Frontal cortex (tissue), 4 donors: ENCODE results near the gene RUNDC3A. TPM values are rescaled to one million over a fixed set of nuclear protein-coding genes. Genes with fewer than 3 reads are reported as not detected.

Source experiments
- DNase-seq, 2 donors: peaks; one replicate each; pipeline ENCODE4 v3.0.0; 2012; ENCODE audit warnings: low spot score in 2 of 2
- FAIRE-seq: peaks from 2 replicates; lab custom pipeline; 2012; peaks lifted over from hg19 to GRCh38; lab: Jason Lieb, UNC
- total RNA-seq: library from RNA; depleted of rRNA; stranded (reverse); fragments of >200 nt; gene quantifications from one replicate; pipeline ENCODE4 v1.2.3, GENCODE V29; 2014
- donor health status: control.
- donor health status: control.
- donor health status: control.

Gene RUNDC3A
- total RNA-seq, 1 donor from 2014 or later: 123 TPM

GRCh38 chr17:44282264-44282663 is 26.1 kb upstream of the RUNDC3A start:
- no peak for FAIRE-seq

DNA sequence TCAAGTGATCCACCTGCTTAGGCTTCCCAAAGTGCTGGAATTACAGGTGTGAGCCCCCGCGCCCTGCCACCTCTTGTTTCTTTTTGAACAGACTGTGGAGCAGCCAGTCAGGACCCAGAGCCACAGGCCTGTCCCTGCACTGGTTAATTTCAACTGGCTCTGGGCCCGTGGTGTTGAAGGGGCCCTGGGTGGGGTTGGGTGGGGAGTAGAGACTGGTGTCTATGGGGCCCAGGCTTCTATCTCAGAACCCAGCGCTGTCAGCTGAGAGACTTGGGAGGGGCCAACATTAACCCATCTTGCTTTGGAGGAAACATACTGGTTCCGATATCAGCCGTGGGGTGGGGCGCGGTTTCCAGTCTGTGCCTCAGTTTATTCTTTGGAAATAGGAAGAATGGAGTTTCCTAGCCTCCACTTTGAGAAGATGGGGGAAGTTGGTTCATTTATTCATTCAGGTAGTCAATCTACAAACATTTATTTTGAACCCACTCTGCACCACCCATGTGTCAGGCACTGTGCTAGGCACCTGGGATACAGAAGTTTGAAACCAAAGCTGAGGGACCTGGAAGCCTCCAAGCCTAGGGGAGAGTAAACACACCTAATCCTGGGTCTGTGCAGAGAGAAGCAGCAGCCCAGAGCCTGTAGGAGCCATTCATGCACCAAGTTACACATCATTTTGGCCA is 24.9 kb upstream of the RUNDC3A start:
- no peak for FAIRE-seq
- DNase-seq: no peak

More at GRCh38 chr17:44282264-44282663, 26.1 kb upstream of the RUNDC3A start:
- DNase-seq: no peak

DNA sequence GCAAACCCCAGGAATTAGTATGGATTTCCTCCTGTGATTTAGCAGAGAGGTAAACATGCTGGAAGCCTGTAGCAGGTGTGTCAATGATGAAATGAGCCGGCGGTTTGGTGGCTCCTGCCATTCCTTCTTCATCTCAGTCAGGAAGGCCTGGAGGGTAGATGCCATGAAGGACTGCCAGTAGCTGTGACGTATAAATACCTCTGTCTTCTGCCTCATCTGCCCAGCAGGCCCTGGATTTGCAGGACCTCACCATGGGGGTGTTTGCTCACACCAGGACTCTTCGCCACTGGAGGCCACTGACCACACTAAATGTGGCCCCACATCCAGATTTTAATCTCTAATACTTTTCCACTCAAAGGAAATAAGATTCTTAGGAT is 24.4 kb upstream of the RUNDC3A start:
- DNase-seq (no peak), FAIRE-seq (no peak)

DNA sequence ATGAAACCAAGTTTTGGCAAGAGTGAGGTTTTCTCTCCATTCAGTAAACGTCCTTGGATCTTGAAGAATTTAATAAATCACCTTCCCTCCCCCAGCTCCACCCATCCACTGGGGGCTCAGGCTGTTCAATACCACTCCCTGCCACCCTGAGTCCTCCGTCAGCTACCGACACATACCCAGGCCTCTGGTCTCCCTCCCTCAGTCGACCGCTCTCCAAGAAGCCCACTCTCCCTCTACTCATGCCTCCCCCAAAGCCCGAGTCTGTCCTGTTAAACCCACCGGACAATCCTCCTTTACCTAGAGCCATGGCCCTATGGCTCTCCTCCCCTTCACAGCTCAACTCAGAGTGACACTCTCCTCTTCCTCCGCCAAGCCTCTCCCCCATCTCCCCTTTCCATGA is 20.8 kb upstream of the RUNDC3A start:
- FAIRE-seq: no peak
- DNase-seq: no peak

DNA sequence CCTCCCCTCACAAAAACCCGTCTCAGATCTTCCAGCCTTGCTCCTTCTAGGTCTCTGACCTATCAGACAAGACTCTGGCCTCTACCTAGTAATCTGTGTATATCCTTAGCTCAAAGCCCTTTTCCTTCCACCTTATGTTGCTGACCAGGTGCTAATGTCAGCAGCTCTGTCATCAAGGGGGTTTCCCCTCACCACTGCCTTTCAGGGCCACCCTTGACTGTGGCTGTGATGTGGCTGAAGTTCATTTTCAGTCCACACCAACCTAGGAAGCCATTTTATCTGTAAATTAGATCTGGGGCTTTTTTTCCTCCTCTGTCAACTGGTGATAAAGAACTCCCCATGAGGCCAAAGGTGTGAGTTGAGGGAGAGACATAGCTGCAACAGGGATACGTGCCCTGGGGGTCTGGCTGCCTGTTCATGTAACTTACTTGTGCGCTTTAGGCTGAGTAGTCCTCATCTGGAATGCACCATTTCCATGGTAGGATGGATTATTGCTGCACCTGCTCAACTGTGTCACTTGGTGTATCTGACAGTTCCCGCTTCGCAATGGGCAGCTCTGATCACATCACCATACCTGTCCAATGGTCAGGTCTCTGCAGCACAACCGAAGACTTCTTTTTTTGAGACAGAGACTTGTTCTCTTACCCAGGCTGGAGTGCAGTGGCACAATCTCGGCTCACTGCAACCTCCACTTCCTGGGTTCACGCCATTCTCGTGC is 14.7 kb upstream of the RUNDC3A start:
- FAIRE-seq (no peak), DNase-seq (no peak)

GRCh38 chr17:44297975-44298374 is 10.4 kb upstream of the RUNDC3A start:
- no peak for FAIRE-seq
- DNase-seq: no peak

GRCh38 chr17:44304651-44305050 is 3.8 kb upstream of the RUNDC3A start:
- DNase-seq: no peak
- FAIRE-seq: no peak

DNA sequence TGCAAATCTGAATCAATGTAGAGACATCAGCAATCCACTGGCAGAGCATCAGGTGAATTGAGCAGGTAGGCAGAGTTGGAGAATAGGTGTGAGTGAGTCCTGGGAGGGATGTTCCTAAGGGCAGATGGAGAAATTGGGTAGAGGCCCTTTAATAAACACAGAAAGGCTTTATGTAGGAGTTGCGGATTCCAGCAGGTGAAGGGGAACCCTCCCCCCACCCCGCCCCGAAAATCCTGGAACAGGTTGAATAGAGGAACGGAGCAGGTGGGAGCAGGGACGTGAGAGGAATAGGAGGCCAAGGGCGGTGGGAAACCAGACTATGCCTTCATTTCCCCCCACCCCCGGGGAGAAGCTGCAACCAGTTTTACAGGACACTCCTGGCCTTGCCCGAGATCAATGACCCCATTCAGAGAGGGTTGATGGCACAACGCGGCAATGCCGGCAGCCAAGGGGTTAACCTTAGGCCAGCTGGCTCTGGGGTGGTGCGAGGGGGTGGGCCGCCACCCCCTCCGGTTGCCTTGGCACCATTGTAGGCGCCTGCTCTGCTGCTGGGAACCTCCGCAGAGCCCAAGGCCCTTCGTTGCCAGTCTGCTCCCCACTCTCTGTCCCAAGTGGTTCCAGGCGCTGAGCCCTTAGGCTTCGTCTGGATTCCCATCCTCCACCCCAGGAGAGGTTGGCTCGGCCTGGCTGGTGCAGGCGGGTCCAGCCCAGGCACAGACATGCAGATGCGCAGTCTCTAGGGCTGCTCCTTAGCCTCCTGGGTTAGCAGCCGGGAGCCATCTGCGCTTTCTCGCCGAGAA is 814 bp upstream of the RUNDC3A start:
- FAIRE-seq (no peak), DNase-seq (peak; percentile 71 to 80)

DNA sequence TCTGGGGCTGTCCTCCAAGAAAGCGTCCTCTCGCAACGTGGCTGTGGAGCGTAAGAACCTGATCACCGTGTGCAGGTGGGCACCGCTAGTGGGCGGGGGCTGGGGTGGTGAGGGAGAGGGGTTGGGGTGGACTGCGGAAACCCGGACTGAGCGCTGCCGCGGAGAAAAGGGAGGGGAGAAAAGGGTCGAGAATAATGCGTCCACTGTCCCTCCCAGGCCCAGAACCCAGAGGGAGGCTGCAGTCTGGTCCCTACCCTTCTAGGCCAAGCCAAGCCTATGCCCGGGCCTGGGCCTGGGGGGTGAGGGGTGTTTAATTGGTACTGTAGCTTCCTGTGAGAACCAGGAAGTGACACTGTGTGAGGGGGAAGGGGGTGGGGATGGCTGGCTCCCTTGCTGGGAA is 464 bp downstream of the RUNDC3A start:
- FAIRE-seq (no peak), DNase-seq (peak in 1 of 2 donors; percentile 54)

DNA sequence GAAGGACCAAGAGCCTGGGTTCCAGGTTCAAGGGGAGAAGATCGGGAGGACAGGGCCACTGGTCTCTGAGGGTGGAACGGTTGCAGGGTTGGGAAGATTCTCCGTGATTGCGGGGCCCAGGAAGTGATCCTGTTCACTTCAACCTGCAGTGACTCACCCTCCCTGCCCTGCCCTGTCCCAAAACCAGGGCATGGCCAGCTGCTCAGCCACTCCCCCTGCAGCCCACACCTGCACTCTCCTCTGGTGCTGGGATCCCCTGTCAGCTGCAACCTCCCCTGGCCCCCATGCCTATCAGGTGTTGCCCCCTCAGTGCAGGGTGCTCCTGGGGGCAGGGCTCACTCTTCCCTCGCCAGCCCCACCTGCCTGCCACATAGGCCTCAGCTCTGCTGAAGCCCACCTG is 1.1 kb downstream of the RUNDC3A start:
- no peak for DNase-seq
- no peak for FAIRE-seq

- no peak for DNase-seq
- FAIRE-seq: no peak
Measured at GRCh38 chr17:44310188-44310587, 1.8 kb downstream of the RUNDC3A start.

DNA sequence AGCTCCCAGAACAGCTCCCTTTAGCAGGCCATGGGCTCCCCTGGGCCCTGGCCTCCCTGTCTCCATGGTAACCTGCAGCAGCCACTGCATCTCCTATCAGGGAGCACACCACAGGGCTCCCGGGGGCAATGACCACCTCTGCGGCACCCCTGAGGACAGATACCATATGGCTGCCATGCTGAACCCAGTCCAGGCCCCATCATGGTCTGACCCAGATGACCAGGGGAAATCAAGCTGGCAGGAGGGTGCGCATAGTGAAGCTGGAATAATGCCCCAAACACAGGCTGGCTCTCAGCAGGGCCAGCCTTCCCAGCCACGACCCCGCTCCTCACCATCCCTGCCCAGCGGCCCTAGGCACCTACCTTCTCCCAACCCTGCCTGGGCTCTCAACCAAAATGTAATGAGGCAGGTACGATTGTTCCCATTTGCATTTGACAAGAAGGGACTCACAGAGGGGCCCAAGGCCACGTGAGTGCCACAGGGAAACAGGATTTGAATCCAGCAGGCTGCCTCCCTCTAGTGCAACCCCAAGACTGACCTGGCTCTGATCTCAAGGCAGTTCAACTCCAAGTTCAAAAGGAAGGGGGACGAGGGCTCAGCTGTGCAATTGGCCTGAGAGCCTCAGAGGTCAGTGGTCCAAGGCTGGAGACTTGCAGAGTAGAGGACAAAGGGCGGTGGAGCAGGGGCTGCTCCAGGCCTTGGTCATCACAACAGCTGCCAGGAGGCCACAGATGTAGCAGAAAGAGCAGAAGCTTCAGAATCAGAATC is 2.4 kb downstream of the RUNDC3A start:
- FAIRE-seq: no peak
- DNase-seq: no peak

DNA sequence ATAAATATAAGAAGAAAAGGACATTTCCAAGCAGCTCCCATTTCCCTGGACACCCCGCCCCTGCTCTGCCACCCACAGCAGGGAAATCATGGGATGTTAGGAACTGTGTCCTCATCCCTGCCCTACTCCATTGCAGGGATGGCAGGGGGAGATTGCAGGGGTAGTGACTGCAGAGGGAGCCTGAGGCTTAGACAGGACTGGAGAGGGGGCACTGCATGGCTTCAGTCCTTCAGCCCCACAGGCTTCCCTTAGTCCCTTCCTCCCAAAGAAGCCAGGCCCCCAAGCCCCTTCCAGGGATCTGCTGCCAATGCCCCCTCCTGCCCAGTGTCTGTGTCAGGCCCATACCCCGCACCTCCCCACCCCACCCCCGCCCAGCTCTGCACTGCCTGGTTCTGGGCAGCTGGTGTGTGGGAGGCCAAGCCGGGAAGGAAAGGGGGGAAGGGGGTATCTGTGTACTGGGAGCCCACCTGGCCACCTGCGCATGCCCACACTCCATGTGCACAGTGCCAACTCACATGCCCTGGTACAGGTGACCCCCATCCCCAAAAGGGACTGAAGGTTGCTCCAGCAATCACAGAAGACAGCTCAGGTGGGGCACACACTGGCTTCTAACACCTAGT is 3.3 kb downstream of the RUNDC3A start:
- FAIRE-seq (no peak), DNase-seq (no peak)

GRCh38 chr17:44312396-44313104 is 4.1 kb downstream of the RUNDC3A start:
- no peak for DNase-seq
- FAIRE-seq: no peak

- DNase-seq (no peak), FAIRE-seq (no peak)
Measured at GRCh38 chr17:44314031-44314430, 5.6 kb downstream of the RUNDC3A start.

DNA sequence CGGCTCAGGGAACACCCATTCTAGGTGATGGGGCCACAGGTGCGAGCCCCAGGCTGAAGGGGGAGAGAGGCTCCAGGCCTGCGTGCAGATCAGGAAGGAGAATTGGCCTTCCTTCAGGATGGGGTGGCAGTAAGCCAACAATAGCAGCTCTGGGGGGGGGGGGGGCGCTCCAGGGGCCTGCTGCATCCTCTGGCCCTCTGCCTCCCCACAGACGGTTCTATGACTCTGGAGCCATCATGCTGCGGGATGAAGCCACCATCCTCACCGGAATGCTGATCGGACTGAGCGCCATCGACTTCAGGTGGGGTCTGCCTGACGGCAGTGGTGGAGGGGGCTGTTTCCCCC is 6.1 kb downstream of the RUNDC3A start:
- DNase-seq: peak in 1 of 2 donors; percentile 42
- no peak for FAIRE-seq

- peak in 1 of 2 donors; percentile 56 for DNase-seq
Measured at GRCh38 chr17:44314869-44315661, 6.7 kb downstream of the RUNDC3A start.

More at GRCh38 chr17:44314869-44315661, 6.7 kb downstream of the RUNDC3A start:
- FAIRE-seq: no peak
